H9 (cell line): Measurements from ENCODE around the gene IL4. TPM values are rescaled to one million over a fixed set of nuclear protein-coding genes. Genes with fewer than 3 reads are reported as not detected.

Experiments
- DNase-seq: peaks from one replicate; pipeline ENCODE4 v3.0.0-alpha.2; 2017
- H2AFZ ChIP-seq: one replicate; pipeline ENCODE4 v1.6.1; 2013; ENCODE audit warnings: mild to moderate bottlenecking, low read length, control low read depth, moderate library complexity
- H2AK5ac ChIP-seq: 2 replicates; pipeline ENCODE4 v1.6.1; 2013; ENCODE audit warnings: low read length, control low read depth, mixed read lengths; ENCODE audit not compliant: insufficient read length
- H2BK120ac ChIP-seq: one replicate; pipeline ENCODE4 v1.6.1; 2013; ENCODE audit warnings: low read depth, mild to moderate bottlenecking, low read length, control low read depth, inconsistent platforms; ENCODE audit not compliant: poor library complexity, severe bottlenecking
- H2BK12ac ChIP-seq: 2 replicates; pipeline ENCODE4 v1.6.1; 2013; ENCODE audit warnings: low read length, control low read depth, mixed read lengths, low read depth; ENCODE audit not compliant: insufficient read length
- H2BK15ac ChIP-seq: 2 replicates; pipeline ENCODE4 v1.6.1; 2013; ENCODE audit warnings: low read depth, low read length, control low read depth
- H2BK20ac ChIP-seq: one replicate; pipeline ENCODE4 v1.6.1; 2013; ENCODE audit warnings: low read depth, mild to moderate bottlenecking, low read length, control low read depth, inconsistent platforms; ENCODE audit not compliant: poor library complexity, severe bottlenecking
- H2BK5ac ChIP-seq: 2 replicates; pipeline ENCODE4 v1.6.1; 2013; ENCODE audit warnings: low read length, control low read depth, mixed read lengths; ENCODE audit not compliant: insufficient read length
- H3K14ac ChIP-seq: 2 replicates; pipeline ENCODE4 v1.6.1; 2013; ENCODE audit warnings: low read length, control low read depth; ENCODE audit not compliant: insufficient read depth
- H3K18ac ChIP-seq: 2 replicates; pipeline ENCODE4 v1.6.1; 2013; ENCODE audit warnings: low read depth, mild to moderate bottlenecking, mixed read lengths, low read length, control low read depth; ENCODE audit not compliant: insufficient read length
- H3K23ac ChIP-seq: 2 replicates; pipeline ENCODE4 v1.6.1; 2013; ENCODE audit warnings: low read length, control low read depth, mixed read lengths, low read depth; ENCODE audit not compliant: insufficient read length
- H3K23me2 ChIP-seq: 2 replicates; pipeline ENCODE4 v1.6.1; 2013; ENCODE audit warnings: low read depth, mild to moderate bottlenecking, mixed read lengths, low read length, control low read depth; ENCODE audit not compliant: insufficient read length, poor library complexity, severe bottlenecking
- H3K27ac ChIP-seq: 2 replicates; pipeline ENCODE4 v1.5.1; 2013; ENCODE audit warnings: low read length, control low read depth, mixed read lengths, low read depth; ENCODE audit not compliant: insufficient read length
- H3K27me3 ChIP-seq: 2 replicates; pipeline ENCODE4 v1.6.1; 2013; ENCODE audit warnings: low read length, control low read depth, inconsistent platforms; ENCODE audit not compliant: insufficient read depth
- H3K4ac ChIP-seq: 2 replicates; pipeline ENCODE4 v1.6.1; 2013; ENCODE audit warnings: low read depth, mild to moderate bottlenecking, control low read depth, inconsistent platforms, low read length, moderate library complexity
- H3K4me1 ChIP-seq: 2 replicates; pipeline ENCODE4 v1.6.1; 2013; ENCODE audit warnings: low read length, control low read depth, inconsistent platforms; ENCODE audit not compliant: insufficient read depth
- H3K4me2 ChIP-seq: 2 replicates; pipeline ENCODE4 v1.6.1; 2013; ENCODE audit warnings: low read length, control low read depth, mixed read lengths; ENCODE audit not compliant: insufficient read length, insufficient read depth
- H3K56ac ChIP-seq: 2 replicates; pipeline ENCODE4 v1.6.1; 2013; ENCODE audit warnings: low read depth, mild to moderate bottlenecking, mixed read lengths, low read length, control low read depth; ENCODE audit not compliant: insufficient read length
- H3K79me1 ChIP-seq: 2 replicates; pipeline ENCODE4 v1.6.1; 2013; ENCODE audit warnings: low read depth, mild to moderate bottlenecking, moderate library complexity, low read length, control low read depth, inconsistent platforms; ENCODE audit not compliant: insufficient read depth, poor library complexity, severe bottlenecking
- H3K79me2 ChIP-seq: 2 replicates; pipeline ENCODE4 v1.6.1; 2013; ENCODE audit warnings: low read length, control low read depth, inconsistent platforms; ENCODE audit not compliant: insufficient read depth
- H3K9ac ChIP-seq: 2 replicates; pipeline ENCODE4 v1.6.1; 2013; ENCODE audit warnings: low read length, control low read depth, mixed read lengths; ENCODE audit not compliant: insufficient read length; ENCODE audit errors: extremely low read depth
- H3K9me3 ChIP-seq: one replicate; pipeline ENCODE4 v1.6.1; 2013; ENCODE audit warnings: low read depth, low read length, inconsistent platforms; ENCODE audit not compliant: control insufficient read depth
- H3T11ph ChIP-seq: one replicate; pipeline ENCODE4 v1.6.1; 2013; ENCODE audit warnings: mild to moderate bottlenecking, low read length, control low read depth, inconsistent platforms
- H4K20me1 ChIP-seq: one replicate; pipeline ENCODE4 v1.6.1; 2013; ENCODE audit not compliant: control insufficient read depth, insufficient read length, insufficient read depth
- H4K5ac ChIP-seq: 2 replicates; pipeline ENCODE4 v1.6.1; 2013; ENCODE audit warnings: low read depth, mild to moderate bottlenecking, mixed read lengths, low read length, control low read depth; ENCODE audit not compliant: insufficient read length
- H4K8ac ChIP-seq: replicated peaks from 2 replicates; pipeline ENCODE4 v1.6.1; 2013; ENCODE audit warnings: low read length, control low read depth, mixed read lengths, low read depth; ENCODE audit not compliant: insufficient read length
- H4K91ac ChIP-seq: 2 replicates; pipeline ENCODE4 v1.6.1; 2013; ENCODE audit warnings: low read depth, mild to moderate bottlenecking, moderate library complexity, mixed read lengths, low read length, control low read depth; ENCODE audit not compliant: insufficient read length
- H3K27ac Mint-ChIP-seq, 3 experiments: 2 replicates in 2 of 3; 3 replicates in 1 of 3; pipeline ENCODE4 v1.8.0; 2020 to 2021; ENCODE audit warnings: mixed read lengths in 3 of 3, mild to moderate bottlenecking in 1 of 3, moderate library complexity in 1 of 3
- H3K27me3 Mint-ChIP-seq: 2 replicates; pipeline ENCODE4 v1.8.0; 2021; ENCODE audit warnings: low read depth, mild to moderate bottlenecking, moderate library complexity, mixed read lengths
- H3K36me3 Mint-ChIP-seq, 3 experiments: 2 replicates in 2 of 3; 3 replicates in 1 of 3; pipeline ENCODE4 v1.8.0; 2020 to 2021; ENCODE audit warnings: low read depth in 3 of 3, mixed read lengths in 3 of 3; ENCODE audit not compliant: insufficient read depth in 1 of 3
- H3K4me1 Mint-ChIP-seq, 2 experiments: 2 replicates each; pipeline ENCODE4 v1.8.0; 2020; ENCODE audit warnings: mixed read lengths in 2 of 2
- H3K4me3 Mint-ChIP-seq, 2 experiments: 2 replicates in 1 of 2; 3 replicates in 1 of 2; pipeline ENCODE4 v1.8.0; 2020 to 2021; ENCODE audit warnings: mild to moderate bottlenecking in 2 of 2, mixed read lengths in 2 of 2, moderate library complexity in 1 of 2
- H3K9me3 Mint-ChIP-seq, 2 experiments: 2 replicates in 1 of 2; 3 replicates in 1 of 2; pipeline ENCODE4 v1.8.0; 2020; ENCODE audit warnings: mild to moderate bottlenecking in 2 of 2, mixed read lengths in 2 of 2, moderate library complexity in 1 of 2
- CTCF ChIP-seq: fragments of 200-600 bp; sonication (generic); conservative IDR thresholded peaks from 3 replicates; pipeline ENCODE4 v1.8.0; 2021; ENCODE audit warnings: antibody characterized with exemption, mild to moderate bottlenecking
- WGBS: extraction: QIAGEN DNeasy Blood & Tissue Kit; methylation state at CpG from one replicate; pipeline ENCODE4 v1.1.7; 2013; ENCODE audit warnings: missing lambda C conversion rate, low lambda C conversion rate, mixed read lengths; ENCODE audit not compliant: insufficient read length; ENCODE audit errors: extremely low coverage; 5-methylcytosine and 5-hydroxymethylcytosine counted together
- total RNA-seq: library from RNA; stranded (reverse); gene quantifications from 2 replicates; pipeline ENCODE4 v1.2.1, GENCODE V29; 2021

The IL4 gene
- total RNA-seq, 1 experiment from 2014 or later, result not detected

GRCh38 chr5:132684922-132685720 lies 11.3 kb downstream of the IL4 start:
- Histone ChIP-seq H2AK5ac (no peak overlapping the region), H3K9me3 (no peaks in the 10 kb centered on the region), H3K14ac (no peak overlapping the region), H2BK5ac (no peak overlapping the region), H3K79me1 (no peaks in the 10 kb centered on the region), H3K18ac (no peak overlapping the region), H2BK15ac (no peak overlapping the region), H3K23ac (no peak overlapping the region), H2AFZ (no peak overlapping the region), H3K27me3 (no peaks in the 10 kb centered on the region), H3T11ph (no peak overlapping the region), H2BK12ac (no peak overlapping the region), H4K5ac (no peak overlapping the region), H4K20me1 (no peaks in the 10 kb centered on the region), H4K91ac (no peak overlapping the region), H3K23me2 (no peaks in the 10 kb centered on the region), H3K27ac (no peak overlapping the region), H3K4ac (no peak overlapping the region), H2BK20ac (no peak overlapping the region), H3K56ac (no peak overlapping the region), H3K9ac (no peak overlapping the region), H3K4me1 (no peaks in the 10 kb centered on the region), H3K79me2 (no peaks in the 10 kb centered on the region), H4K8ac (no peak overlapping the region), H2BK120ac (no peak overlapping the region), H3K4me2 (no peak overlapping the region)
- Mint-ChIP-seq H3K4me3 (no peak overlapping the region), H3K27me3 (no peaks in the 10 kb centered on the region), H3K27ac (0 out of 7 replicates have a peak overlapping the region, but pooled peaks of 1 of the 3 experiments have one; percentile 14), H3K4me1 (peaks cover under 1 to 5% of the 10 kb centered on the region in 2 experiments; a peak in 1 of 4 replicates), H3K36me3 (no peaks in the 10 kb centered on the region), H3K9me3 (no peaks in the 10 kb centered on the region)
- TF ChIP-seq CTCF, result no peak
- no CpG with 5 or more reads among the region's 12 CpGs for whole genome bisulfite sequencing
- no peak for DNase-seq
